HG03025 (cell line): Measurements from ENCODE around the gene DRC7.
"Not testable (repeated sequence)": the region's sequence is repeated elsewhere in the genome, so short reads cannot be mapped to it uniquely, and the experiment has no call there.

Experiments used
- ATAC-seq: cut with Tn5 transposase; IDR thresholded peaks from one replicate; pipeline ENCODE4 v1.9.1; 2021; ENCODE audit warnings: mild to moderate bottlenecking, moderate library complexity; ENCODE audit not compliant: unreplicated experiment, low FRiP score

Gene DRC7

GRCh38 chr16:57774705-57775285 lies 80.2 kb downstream of the DRC7 start:
- no peak for ATAC-seq

- no peak for ATAC-seq
Observed at GRCh38 chr16:57775661-57776469, 81.3 kb downstream of the DRC7 start.

DNA sequence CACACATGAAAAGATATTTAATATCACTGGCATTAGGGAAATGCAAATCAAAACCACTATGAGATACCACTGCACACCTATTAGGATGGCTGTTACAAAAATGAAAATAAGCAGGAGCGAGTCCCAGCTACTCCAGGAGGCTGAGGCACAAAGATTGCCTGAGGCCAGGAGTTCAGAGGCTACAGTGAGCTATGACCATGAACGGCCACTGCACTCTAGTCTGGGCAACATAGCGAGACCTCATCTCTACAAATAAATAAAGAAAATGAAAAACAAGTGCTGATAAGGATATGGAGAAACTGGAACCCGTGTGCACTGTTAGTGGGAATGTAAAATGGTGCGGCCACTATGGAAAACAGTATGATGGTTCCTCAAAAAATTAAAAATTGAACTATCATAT lies 84.1 kb downstream of the DRC7 start:
- no peak for ATAC-seq

GRCh38 chr16:57779836-57780235 lies 85.2 kb downstream of the DRC7 start:
- not testable (repeated sequence) for ATAC-seq

DNA sequence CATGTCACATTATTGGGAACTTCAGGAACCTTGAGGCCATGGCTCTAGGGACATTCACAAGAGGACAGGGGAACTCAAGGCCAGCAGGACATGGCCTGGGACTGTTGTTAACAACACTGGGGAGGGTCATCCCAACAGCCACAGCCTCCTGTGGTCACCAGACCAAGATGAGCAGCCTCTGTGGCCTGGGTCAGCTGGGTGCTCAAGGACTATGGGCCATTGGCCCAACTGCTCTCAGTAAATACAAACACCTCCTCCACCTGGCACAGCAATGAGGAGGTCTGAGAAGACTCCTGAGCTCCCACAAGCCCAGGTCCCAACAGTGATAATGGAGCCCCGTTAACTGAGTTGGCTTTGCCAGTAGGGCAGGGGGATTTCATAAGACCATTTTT lies 86.7 kb downstream of the DRC7 start:
- no peak for ATAC-seq
